ENCODE data around the gene GPHN.

Gene GPHN

GRCh38 chr14:66629499-66629898 lies 121.6 kb downstream of the GPHN start:
- Histone ChIP-seq H3K27me3 (ENCODE audit: control insufficient read depth in 1 of 2, insufficient read depth in 2 of 2, low read length in 2 of 2) (no peaks in the 10 kb centered on the region), H3K9me3 (ENCODE audit: control insufficient read depth in 2 of 2, low read length in 2 of 2) (no peaks in the 10 kb centered on the region), H3K36me3 (ENCODE audit: control insufficient read depth in 2 of 2, insufficient read depth in 2 of 2, low read length in 2 of 2) (no peaks in the 10 kb centered on the region), H3K4me3 (ENCODE audit: low read length in 2 of 2) (no peak overlapping the region), H3K27ac (ENCODE audit: low read length) (no peak overlapping the region), H3K9ac (ENCODE audit: low read length in 2 of 2) (no peak overlapping the region), H3K4me1 (ENCODE audit: control insufficient read depth, insufficient read depth, low read length) (no peaks in the 10 kb centered on the region)

- H3K4me3 ChIP-seq (ENCODE audit: low read length in 2 of 2): no peak overlapping the region
- H3K9ac ChIP-seq (ENCODE audit: low read length in 2 of 2): no peak overlapping the region
- H3K27me3 ChIP-seq (ENCODE audit: control insufficient read depth in 1 of 2, insufficient read depth in 2 of 2, low read length in 2 of 2): no peaks in the 10 kb centered on the region
- no peaks in the 10 kb centered on the region for H3K9me3 ChIP-seq (ENCODE audit: control insufficient read depth in 2 of 2, low read length in 2 of 2)
- no peaks in the 10 kb centered on the region for H3K36me3 ChIP-seq (ENCODE audit: control insufficient read depth in 2 of 2, insufficient read depth in 2 of 2, low read length in 2 of 2)
- no peak overlapping the region for H3K27ac ChIP-seq (ENCODE audit: low read length)
- H3K4me1 ChIP-seq (ENCODE audit: control insufficient read depth, insufficient read depth, low read length): no peaks in the 10 kb centered on the region
These were observed 126.9 kb downstream of the GPHN start for GRCh38 chr14:66634876-66635275.

GRCh38 chr14:66635435-66635834 lies 127.5 kb downstream of the GPHN start:
- Histone ChIP-seq H3K27ac (ENCODE audit: low read length) (no peak overlapping the region), H3K4me1 (ENCODE audit: control insufficient read depth, insufficient read depth, low read length) (no peaks in the 10 kb centered on the region), H3K9ac (ENCODE audit: low read length in 2 of 2) (no peak overlapping the region), H3K27me3 (ENCODE audit: control insufficient read depth in 1 of 2, insufficient read depth in 2 of 2, low read length in 2 of 2) (no peaks in the 10 kb centered on the region), H3K36me3 (ENCODE audit: control insufficient read depth in 2 of 2, insufficient read depth in 2 of 2, low read length in 2 of 2) (no peaks in the 10 kb centered on the region), H3K9me3 (ENCODE audit: control insufficient read depth in 2 of 2, low read length in 2 of 2) (no peaks in the 10 kb centered on the region), H3K4me3 (ENCODE audit: low read length in 2 of 2) (no peak overlapping the region)

- Histone ChIP-seq H3K9ac (ENCODE audit: low read length in 2 of 2) (no peak overlapping the region), H3K27me3 (ENCODE audit: control insufficient read depth in 1 of 2, insufficient read depth in 2 of 2, low read length in 2 of 2) (no peaks in the 10 kb centered on the region), H3K4me3 (ENCODE audit: low read length in 2 of 2) (no peak overlapping the region), H3K27ac (ENCODE audit: low read length) (no peak overlapping the region), H3K9me3 (ENCODE audit: control insufficient read depth in 2 of 2, low read length in 2 of 2) (no peaks in the 10 kb centered on the region), H3K36me3 (ENCODE audit: control insufficient read depth in 2 of 2, insufficient read depth in 2 of 2, low read length in 2 of 2) (no peaks in the 10 kb centered on the region), H3K4me1 (ENCODE audit: control insufficient read depth, insufficient read depth, low read length) (no peaks in the 10 kb centered on the region)
These were observed 128.3 kb downstream of the GPHN start for GRCh38 chr14:66636240-66636639.

GRCh38 chr14:66638689-66639088 lies 130.7 kb downstream of the GPHN start:
- Histone ChIP-seq H3K27me3 (ENCODE audit: control insufficient read depth in 1 of 2, insufficient read depth in 2 of 2, low read length in 2 of 2) (no peaks in the 10 kb centered on the region), H3K4me1 (ENCODE audit: control insufficient read depth, insufficient read depth, low read length) (no peaks in the 10 kb centered on the region), H3K27ac (ENCODE audit: low read length) (no peak overlapping the region), H3K9ac (ENCODE audit: low read length in 2 of 2) (no peak overlapping the region), H3K9me3 (ENCODE audit: control insufficient read depth in 2 of 2, low read length in 2 of 2) (no peaks in the 10 kb centered on the region), H3K36me3 (ENCODE audit: control insufficient read depth in 2 of 2, insufficient read depth in 2 of 2, low read length in 2 of 2) (no peaks in the 10 kb centered on the region), H3K4me3 (ENCODE audit: low read length in 2 of 2) (no peak overlapping the region)

GRCh38 chr14:66641861-66642635 lies 134.1 kb downstream of the GPHN start:
- Histone ChIP-seq H3K27ac (ENCODE audit: low read length) (no peak overlapping the region), H3K4me3 (ENCODE audit: low read length in 2 of 2) (no peak overlapping the region), H3K36me3 (ENCODE audit: control insufficient read depth in 2 of 2, insufficient read depth in 2 of 2, low read length in 2 of 2) (no peaks in the 10 kb centered on the region), H3K9me3 (ENCODE audit: control insufficient read depth in 2 of 2, low read length in 2 of 2) (no peaks in the 10 kb centered on the region), H3K9ac (ENCODE audit: low read length in 2 of 2) (no peak overlapping the region), H3K27me3 (ENCODE audit: control insufficient read depth in 1 of 2, insufficient read depth in 2 of 2, low read length in 2 of 2) (no peaks in the 10 kb centered on the region), H3K4me1 (ENCODE audit: control insufficient read depth, insufficient read depth, low read length) (no peaks in the 10 kb centered on the region)

- Histone ChIP-seq H3K36me3 (ENCODE audit: control insufficient read depth in 2 of 2, insufficient read depth in 2 of 2, low read length in 2 of 2) (no peaks in the 10 kb centered on the region), H3K27me3 (ENCODE audit: control insufficient read depth in 1 of 2, insufficient read depth in 2 of 2, low read length in 2 of 2) (no peaks in the 10 kb centered on the region), H3K4me3 (ENCODE audit: low read length in 2 of 2) (no peak overlapping the region), H3K4me1 (ENCODE audit: control insufficient read depth, insufficient read depth, low read length) (no peaks in the 10 kb centered on the region), H3K9ac (ENCODE audit: low read length in 2 of 2) (no peak overlapping the region), H3K9me3 (ENCODE audit: control insufficient read depth in 2 of 2, low read length in 2 of 2) (no peaks in the 10 kb centered on the region), H3K27ac (ENCODE audit: low read length) (no peak overlapping the region)
These were observed 135.4 kb downstream of the GPHN start for GRCh38 chr14:66643344-66643743.

- no peak overlapping the region for H3K27ac ChIP-seq (ENCODE audit: low read length)
- no peak overlapping the region for H3K4me3 ChIP-seq (ENCODE audit: low read length in 2 of 2)
- H3K9ac ChIP-seq (ENCODE audit: low read length in 2 of 2): no peak overlapping the region
- no peaks in the 10 kb centered on the region for H3K36me3 ChIP-seq (ENCODE audit: control insufficient read depth in 2 of 2, insufficient read depth in 2 of 2, low read length in 2 of 2)
- no peaks in the 10 kb centered on the region for H3K9me3 ChIP-seq (ENCODE audit: control insufficient read depth in 2 of 2, low read length in 2 of 2)
- H3K27me3 ChIP-seq (ENCODE audit: control insufficient read depth in 1 of 2, insufficient read depth in 2 of 2, low read length in 2 of 2): no peaks in the 10 kb centered on the region
- no peaks in the 10 kb centered on the region for H3K4me1 ChIP-seq (ENCODE audit: control insufficient read depth, insufficient read depth, low read length)
These were observed 137.8 kb downstream of the GPHN start for GRCh38 chr14:66645716-66646115.

GRCh38 chr14:66649498-66649897 lies 141.6 kb downstream of the GPHN start:
- Histone ChIP-seq H3K27me3 (ENCODE audit: control insufficient read depth in 1 of 2, insufficient read depth in 2 of 2, low read length in 2 of 2) (no peaks in the 10 kb centered on the region), H3K27ac (ENCODE audit: low read length) (no peak overlapping the region), H3K4me3 (ENCODE audit: low read length in 2 of 2) (no peak overlapping the region), H3K4me1 (ENCODE audit: control insufficient read depth, insufficient read depth, low read length) (no peaks in the 10 kb centered on the region), H3K9me3 (ENCODE audit: control insufficient read depth in 2 of 2, low read length in 2 of 2) (no peaks in the 10 kb centered on the region), H3K9ac (ENCODE audit: low read length in 2 of 2) (no peak overlapping the region), H3K36me3 (ENCODE audit: control insufficient read depth in 2 of 2, insufficient read depth in 2 of 2, low read length in 2 of 2) (no peaks in the 10 kb centered on the region)

- Histone ChIP-seq H3K36me3 (ENCODE audit: control insufficient read depth in 2 of 2, insufficient read depth in 2 of 2, low read length in 2 of 2) (no peaks in the 10 kb centered on the region), H3K9ac (ENCODE audit: low read length in 2 of 2) (no peak overlapping the region), H3K27ac (ENCODE audit: low read length) (no peak overlapping the region), H3K4me3 (ENCODE audit: low read length in 2 of 2) (no peak overlapping the region), H3K27me3 (ENCODE audit: control insufficient read depth in 1 of 2, insufficient read depth in 2 of 2, low read length in 2 of 2) (no peaks in the 10 kb centered on the region), H3K9me3 (ENCODE audit: control insufficient read depth in 2 of 2, low read length in 2 of 2) (no peaks in the 10 kb centered on the region), H3K4me1 (ENCODE audit: control insufficient read depth, insufficient read depth, low read length) (no peaks in the 10 kb centered on the region)
These were observed 142.6 kb downstream of the GPHN start for GRCh38 chr14:66650491-66650911.

- H3K27me3 ChIP-seq (ENCODE audit: control insufficient read depth in 1 of 2, insufficient read depth in 2 of 2, low read length in 2 of 2): no peaks in the 10 kb centered on the region
- no peaks in the 10 kb centered on the region for H3K36me3 ChIP-seq (ENCODE audit: control insufficient read depth in 2 of 2, insufficient read depth in 2 of 2, low read length in 2 of 2)
- no peaks in the 10 kb centered on the region for H3K4me1 ChIP-seq (ENCODE audit: control insufficient read depth, insufficient read depth, low read length)
- H3K27ac ChIP-seq (ENCODE audit: low read length): no peak overlapping the region
- no peaks in the 10 kb centered on the region for H3K9me3 ChIP-seq (ENCODE audit: control insufficient read depth in 2 of 2, low read length in 2 of 2)
- no peak overlapping the region for H3K4me3 ChIP-seq (ENCODE audit: low read length in 2 of 2)
- H3K9ac ChIP-seq (ENCODE audit: low read length in 2 of 2): no peak overlapping the region
These were observed 143.7 kb downstream of the GPHN start for GRCh38 chr14:66651536-66652220.

Data from stomach smooth muscle (tissue), 2 donors.